ENCODE measurements around the gene FLNC.

GRCh38 chr7:128791121-128791971 lies 38.9 kb upstream of the FLNC start, which contains the start of gene CCDC136:
- TF ChIP-seq CTCF (IDR thresholded peaks at IDR 0.05) (no peak), POLR2A (IDR thresholded peaks at IDR 0.05) (peak in 1 of 2 donors; percentile 43)

All from uterus (tissue), 2 donors.